ENCODE results near the gene CORO2A. TPM values are rescaled to one million over a fixed set of nuclear protein-coding genes. Genes with fewer than 3 reads are reported as not detected.
A peak's percentile ranks its signal among the peaks of the same experiment; 100 is the strongest.

CORO2A gene
- total RNA-seq, 1 experiment from 2014 or later, result 19.8 TPM

- no peaks in the 10 kb centered on the region for H4K20me1 ChIP-seq (ENCODE audit: insufficient read depth)
- H3F3A ChIP-seq (ENCODE audit: insufficient read depth, low read depth), result peaks cover 40% of the 10 kb centered on the region
- no TSS peak for BruUV-seq (replicated peaks)
- intact Hi-C loops (cut with micrococcal nuclease; ENCODE audit: unreplicated experiment), result no loop called here
- H3K36me3 ChIP-seq (ENCODE audit: low read depth), result peaks cover 32% of the 10 kb centered on the region
- H2AFZ ChIP-seq, result no peak overlapping the region
- TF ChIP-seq CTCF (conservative IDR thresholded peaks at IDR 0.05), result no peak
- TF ChIP-seq EZH2 (IDR thresholded peaks at IDR 0.05; ENCODE audit: low read depth), result no peak
- H3K27me3 ChIP-seq (ENCODE audit: insufficient read depth, low read depth), result no peaks in the 10 kb centered on the region
- H3K79me2 ChIP-seq (ENCODE audit: low read depth), result peaks cover 12% of the 10 kb centered on the region
- CTCF ChIA-PET, result no interaction called here
- no peak for DNase-seq
- no peak overlapping the region for H3K4me3 ChIP-seq
- no peaks in the 10 kb centered on the region for H3K9me3 ChIP-seq (ENCODE audit: insufficient read depth, low read depth)
- POLR2A ChIA-PET (ENCODE audit: unreplicated experiment), result no interaction called here
- H3K27ac ChIP-seq, result peak overlapping the region; percentile 65
- peaks cover 72% of the 10 kb centered on the region for H3K4me1 ChIP-seq (replicated peaks; ENCODE audit: insufficient read depth)
- H3K4me2 ChIP-seq, result peak overlapping the region; percentile 18; the same call in 1 of the 2 replicates
- H3K9me2 ChIP-seq (ENCODE audit: insufficient read depth), result no peaks in the 10 kb centered on the region
These were observed 38.4 kb upstream of the CORO2A start for GRCh38 chr9:98230789-98231188.

GRCh38 chr9:98230304-98230703 lies 37.9 kb upstream of the CORO2A start:
- Histone ChIP-seq H3K9me3 (ENCODE audit: insufficient read depth, low read depth) (no peaks in the 10 kb centered on the region), H3K9me2 (ENCODE audit: insufficient read depth) (no peaks in the 10 kb centered on the region), H2AFZ (no peak overlapping the region), H3K27ac (peak overlapping the region; percentile 65), H4K20me1 (ENCODE audit: insufficient read depth) (no peaks in the 10 kb centered on the region), H3K27me3 (ENCODE audit: insufficient read depth, low read depth) (no peaks in the 10 kb centered on the region), H3F3A (ENCODE audit: insufficient read depth, low read depth) (peaks cover 45% of the 10 kb centered on the region), H3K79me2 (ENCODE audit: low read depth) (peaks cover 16% of the 10 kb centered on the region), H3K4me2 (peak overlapping the region; percentile 18; the same call in 1 of the 2 replicates), H3K4me1 (replicated peaks; ENCODE audit: insufficient read depth) (peaks cover 76% of the 10 kb centered on the region), H3K4me3 (no peak overlapping the region), H3K36me3 (ENCODE audit: low read depth) (peaks cover 32% of the 10 kb centered on the region)
- ChIA-PET POLR2A (ENCODE audit: unreplicated experiment) (interaction anchor here (0.8 kb wide), 1 partner anchor 11 kb away, joined by 4 read pairs; no protein-coding TSS in a partner anchor), CTCF (interaction anchor here (0.6 kb wide), 1 partner anchor 173 kb away, joined by 4 read pairs; no protein-coding TSS in a partner anchor)
- BruUV-seq (replicated peaks), result no TSS peak
- DNase-seq, result peak in 1 of 2 experiments; percentile 81
- TF ChIP-seq EZH2 (IDR thresholded peaks at IDR 0.05; ENCODE audit: low read depth) (no peak), CTCF (conservative IDR thresholded peaks at IDR 0.05) (no peak)
- intact Hi-C loops (cut with micrococcal nuclease; ENCODE audit: unreplicated experiment), result no loop called here

GRCh38 chr9:98229620-98230019 lies 37.2 kb upstream of the CORO2A start:
- Histone ChIP-seq H3F3A (ENCODE audit: insufficient read depth, low read depth) (peaks cover 52% of the 10 kb centered on the region), H3K79me2 (ENCODE audit: low read depth) (peaks cover 20% of the 10 kb centered on the region), H3K27ac (0 out of 2 replicates have a peak overlapping the region, but pooled peaks have one; percentile 65), H3K9me3 (ENCODE audit: insufficient read depth, low read depth) (no peaks in the 10 kb centered on the region), H3K4me2 (0 out of 2 replicates have a peak overlapping the region, but pooled peaks have one; percentile 18), H3K9me2 (ENCODE audit: insufficient read depth) (no peaks in the 10 kb centered on the region), H3K36me3 (ENCODE audit: low read depth) (peaks cover 32% of the 10 kb centered on the region), H4K20me1 (ENCODE audit: insufficient read depth) (no peaks in the 10 kb centered on the region), H3K4me1 (replicated peaks; ENCODE audit: insufficient read depth) (peaks cover 83% of the 10 kb centered on the region), H3K27me3 (ENCODE audit: insufficient read depth, low read depth) (no peaks in the 10 kb centered on the region), H2AFZ (no peak overlapping the region), H3K4me3 (no peak overlapping the region)
- no TSS peak for BruUV-seq (replicated peaks)
- TF ChIP-seq CTCF (conservative IDR thresholded peaks at IDR 0.05), result no peak
- no peak for TF ChIP-seq EZH2 (IDR thresholded peaks at IDR 0.05; ENCODE audit: low read depth)
- ChIA-PET CTCF (no interaction called here), POLR2A (ENCODE audit: unreplicated experiment) (interaction anchor here (0.6 to 0.8 kb wide), 2 partner anchors 12 to 307 kb away, joined by 4 read pairs; partner anchors contain the start of gene TRMO)
- intact Hi-C loops (cut with micrococcal nuclease; ENCODE audit: unreplicated experiment), result no loop called here
- no peak for DNase-seq
